PC-9 (cell line): ENCODE measurements around the gene BFSP2. TPM values are rescaled to one million over a fixed set of nuclear protein-coding genes. Genes with fewer than 3 reads are reported as not detected.

Source experiments
- Bru-seq: library from RNA; stranded (reverse); fragments of 400-500 nt; gene quantifications from one replicate; lab custom pipeline; 2021; lab: Mats Ljungman, UMichigan
- BruChase-seq, 2 experiments: library from RNA; stranded (reverse); fragments of 400-500 nt; gene quantifications; one replicate each; lab custom pipeline; 2021; lab: Mats Ljungman, UMichigan
- BruUV-seq: library from RNA; stranded (reverse); fragments of 400-500 nt; replicated peaks from 2 replicates; lab custom pipeline; 2021; lab: Mats Ljungman, UMichigan
- CTCF ChIA-PET: fragments of 300-600 bp; sonication (Branson Sonifier 250); formaldehyde crosslinking; loops from one replicate; lab custom pipeline; 2022; ENCODE audit warnings: antibody characterized with exemption; lab: Charles Lee
- POLR2A ChIA-PET: fragments of 300-600 bp; sonication (Branson Sonifier 250); formaldehyde crosslinking; loops from one replicate; lab custom pipeline; 2022; ENCODE audit warnings: antibody characterized with exemption; ENCODE audit not compliant: unreplicated experiment; lab: Charles Lee
- DNase-seq, 2 experiments: peaks; one replicate each; pipeline versions ENCODE4 v3.0.0 to v3.0.0-alpha.2; 2015 to 2022; ENCODE audit warnings: mixed read lengths in 1 of 2
- H2AFZ ChIP-seq: fragments of 200-600 bp; sonication (generic); 2 replicates; pipeline ENCODE4 v1.8.1; 2017; ENCODE audit warnings: antibody characterized with exemption
- H3F3A ChIP-seq: fragments of 200-600 bp; sonication (generic); 2 replicates; pipeline ENCODE4 v1.8.1; 2017; ENCODE audit warnings: antibody characterized with exemption, mild to moderate bottlenecking, low read depth; ENCODE audit not compliant: insufficient read depth
- H3K27ac ChIP-seq: fragments of 200-600 bp; sonication (generic); 2 replicates; pipeline ENCODE4 v1.6.1; 2016; ENCODE audit warnings: mixed run types
- H3K27me3 ChIP-seq: fragments of 200-600 bp; sonication (generic); 2 replicates; pipeline ENCODE4 v1.6.1; 2016; ENCODE audit warnings: low read depth, mixed run types; ENCODE audit not compliant: insufficient read depth
- H3K36me3 ChIP-seq: fragments of 200-600 bp; sonication (generic); 2 replicates; pipeline ENCODE4 v1.6.1; 2016; ENCODE audit warnings: low read depth, mixed run types
- H3K4me1 ChIP-seq: fragments of 200-600 bp; sonication (generic); replicated peaks from 2 replicates; pipeline ENCODE4 v1.6.1; 2016; ENCODE audit warnings: mixed run types; ENCODE audit not compliant: insufficient read depth
- H3K4me2 ChIP-seq: fragments of 200-600 bp; sonication (generic); 2 replicates; pipeline ENCODE4 v1.6.1; 2017; ENCODE audit warnings: mixed run types
- H3K4me3 ChIP-seq: fragments of 200-600 bp; sonication (generic); 2 replicates; pipeline ENCODE4 v1.6.1; 2016; ENCODE audit warnings: mixed run types
- H3K79me2 ChIP-seq: fragments of 200-600 bp; sonication (generic); 2 replicates; pipeline ENCODE4 v1.6.1; 2017; ENCODE audit warnings: low read depth, mixed run types
- H3K9me2 ChIP-seq: fragments of 200-600 bp; sonication (generic); 2 replicates; pipeline ENCODE4 v1.8.1; 2017; ENCODE audit warnings: mild to moderate bottlenecking; ENCODE audit not compliant: insufficient read depth
- H3K9me3 ChIP-seq: fragments of 200-600 bp; sonication (generic); 2 replicates; pipeline ENCODE4 v1.8.1; 2016; ENCODE audit warnings: low read depth; ENCODE audit not compliant: insufficient read depth
- H4K20me1 ChIP-seq: fragments of 200-600 bp; sonication (generic); 2 replicates; pipeline ENCODE4 v1.8.1; 2017; ENCODE audit not compliant: insufficient read depth
- CTCF ChIP-seq: fragments of 200-600 bp; sonication (generic); conservative IDR thresholded peaks from 2 replicates; pipeline ENCODE4 v1.6.1; 2017; ENCODE audit warnings: mixed run types, antibody characterized with exemption, mild to moderate bottlenecking, moderate library complexity
- EZH2 ChIP-seq: fragments of 200-600 bp; sonication (generic); IDR thresholded peaks from 2 replicates; pipeline ENCODE4 v1.8.0; 2017; ENCODE audit warnings: antibody characterized with exemption, low read depth
- intact Hi-C: fragments of 100-400 bp; cut with micrococcal nuclease; formaldehyde crosslinking; loops from one replicate; pipeline ENCODE4 v1.10.0; 2022; ENCODE audit not compliant: unreplicated experiment
- long read RNA-seq: library from polyadenylated mRNA; stranded (forward); transcript quantifications from one replicate; pipeline ENCODE4 v2.0.0, GENCODE V29; 2022
- total RNA-seq: library from RNA; stranded (reverse); gene quantifications from 2 replicates; pipeline ENCODE4 v1.2.3, GENCODE V29; 2021

The BFSP2 gene
- total RNA-seq (not detected in 2 replicates), Bru-seq, nascent RNA (not detected), BruChase-seq, experiment 1, labeled RNA remaining after a 2-hour chase (not detected), BruChase-seq, experiment 2, labeled RNA remaining after a 6-hour chase (not detected)
- long read RNA-seq, result 0 reads

- H3K27ac ChIP-seq, result no peak within 1 kb of the TSS
- POLR2A ChIA-PET, result no interaction called here
- no peaks in the 10 kb centered on the region for H4K20me1 ChIP-seq
- no peaks in the 10 kb centered on the region for H3K36me3 ChIP-seq
- peaks cover 64% of the 10 kb centered on the region for H3K27me3 ChIP-seq
- H3K9me3 ChIP-seq, result no peaks in the 10 kb centered on the region
- intact Hi-C loops, result no loop called here
- H3K79me2 ChIP-seq, result no peaks in the 10 kb centered on the region
- H3K9me2 ChIP-seq, result no peaks in the 10 kb centered on the region
- no peak within 1 kb of the TSS for H3K4me3 ChIP-seq
- no peaks in the 10 kb centered on the region for H3F3A ChIP-seq
- CTCF ChIA-PET, result no interaction called here
- no peak for TF ChIP-seq EZH2
- no peak for TF ChIP-seq CTCF
- BruUV-seq, result no TSS peak
- DNase-seq, result no peak
- no peaks in the 10 kb centered on the region for H3K4me1 ChIP-seq
- H3K4me2 ChIP-seq, result no peak within 1 kb of the TSS
- no peak within 1 kb of the TSS for H2AFZ ChIP-seq
Observed at GRCh38 chr3:133400006-133400515, at the start of gene BFSP2. Gene BFSP2 (plus strand): TSS chr3:133400056. CDS start chr3:133400084, 28 bp downstream.

GRCh38 chr3:133354721-133355120 lies 45.1 kb upstream of the BFSP2 start:
- ChIA-PET POLR2A (interaction anchor here (0.6 kb wide), 1 partner anchor 1984 kb away, joined by 3 read pairs; no protein-coding TSS in a partner anchor), CTCF (no interaction called here)
- no peaks in the 10 kb centered on the region for H3K79me2 ChIP-seq
- intact Hi-C loops, result no loop called here
- H3K36me3 ChIP-seq, result no peaks in the 10 kb centered on the region
- no peak for DNase-seq
- H2AFZ ChIP-seq, result no peak overlapping the region
- H3K4me3 ChIP-seq, result no peak overlapping the region
- H3K9me3 ChIP-seq, result no peaks in the 10 kb centered on the region
- no peaks in the 10 kb centered on the region for H3K4me1 ChIP-seq
- BruUV-seq, result no TSS peak
- peaks cover 9% of the 10 kb centered on the region; the same call in 1 of the 2 replicates for H3K27me3 ChIP-seq
- TF ChIP-seq CTCF (no peak), EZH2 (no peak)
- H3F3A ChIP-seq, result no peaks in the 10 kb centered on the region
- H3K27ac ChIP-seq, result no peak overlapping the region
- H3K4me2 ChIP-seq, result no peak overlapping the region
- H3K9me2 ChIP-seq, result no peaks in the 10 kb centered on the region
- H4K20me1 ChIP-seq, result no peaks in the 10 kb centered on the region

DNA sequence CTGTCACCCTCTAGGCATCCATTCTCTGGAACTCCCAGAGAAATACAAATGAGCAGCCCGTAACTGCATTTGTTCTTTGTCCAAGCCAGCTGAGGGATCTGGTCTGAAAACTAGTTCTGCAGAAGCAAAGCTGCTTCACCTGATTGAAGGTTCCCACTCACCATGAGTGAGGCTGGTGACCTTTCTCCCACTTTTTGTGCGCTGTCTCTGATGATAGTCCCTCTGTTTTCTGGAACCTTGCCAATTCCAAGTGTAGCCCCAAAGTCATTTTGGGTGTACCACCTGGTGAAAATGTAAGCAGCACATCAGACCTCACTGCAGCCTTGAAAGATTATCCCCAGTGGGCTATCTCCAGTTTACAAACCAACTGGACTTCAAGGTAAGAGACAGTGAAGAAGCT lies 39.4 kb upstream of the BFSP2 start:
- intact Hi-C loops, result no loop called here
- Histone ChIP-seq H3K4me1 (no peaks in the 10 kb centered on the region), H3K79me2 (no peaks in the 10 kb centered on the region), H3F3A (no peaks in the 10 kb centered on the region), H3K9me2 (no peaks in the 10 kb centered on the region), H3K27me3 (peaks cover 45% of the 10 kb centered on the region), H4K20me1 (no peaks in the 10 kb centered on the region), H3K36me3 (no peaks in the 10 kb centered on the region), H3K4me2 (no peak overlapping the region), H3K27ac (no peak overlapping the region), H2AFZ (no peak overlapping the region), H3K9me3 (no peaks in the 10 kb centered on the region), H3K4me3 (no peak overlapping the region)
- ChIA-PET CTCF (no interaction called here), POLR2A (no interaction called here)
- BruUV-seq, result no TSS peak
- TF ChIP-seq EZH2 (no peak), CTCF (no peak)
- no peak for DNase-seq
